Neural crest cell (in vitro differentiated cells): Measurements from ENCODE around the gene CCDC3. TPM values are rescaled to one million over a fixed set of nuclear protein-coding genes. Genes with fewer than 3 reads are reported as not detected.

Experiments
- DNase-seq: peaks from one replicate; pipeline ENCODE4 v3.0.0; 2021; ENCODE audit warnings: low read depth, mixed read lengths, low spot score
- H3K27ac Mint-ChIP-seq: one replicate; pipeline ENCODE4 v1.8.0; 2021; ENCODE audit warnings: mild to moderate bottlenecking, mixed read lengths; ENCODE audit not compliant: unreplicated experiment
- H3K27me3 Mint-ChIP-seq: 2 replicates; pipeline ENCODE4 v1.8.0; 2021; ENCODE audit warnings: low read depth, mild to moderate bottlenecking, mixed read lengths
- H3K36me3 Mint-ChIP-seq: 2 replicates; pipeline ENCODE4 v1.8.0; 2021; ENCODE audit warnings: low read depth, mild to moderate bottlenecking, mixed read lengths
- H3K4me1 Mint-ChIP-seq: 2 replicates; pipeline ENCODE4 v1.8.0; 2021; ENCODE audit warnings: mixed read lengths
- H3K4me3 Mint-ChIP-seq: one replicate; pipeline ENCODE4 v1.8.0; 2021; ENCODE audit warnings: mild to moderate bottlenecking, mixed read lengths
- H3K9me3 Mint-ChIP-seq: 2 replicates; pipeline ENCODE4 v1.8.0; 2021; ENCODE audit warnings: mixed read lengths
- total RNA-seq: library from RNA; stranded (reverse); gene quantifications from 2 replicates; pipeline ENCODE4 v1.2.1, GENCODE V29; 2021
- TF ChIP-seq, protein P1 (sequence below): fragments of 200-600 bp; sonication (generic); conservative IDR thresholded peaks from 2 replicates; pipeline ENCODE4 v1.5.0; 2021; ENCODE audit warnings: antibody characterized with exemption, mild to moderate bottlenecking

CCDC3 gene
- total RNA-seq, 1 donor from 2014 or later, result 6.1 TPM

GRCh38 chr10:12909836-12910185 lies 91.7 kb downstream of the CCDC3 start:
- Mint-ChIP-seq H3K27me3 (peaks cover 3% of the 10 kb centered on the region), H3K36me3 (no peaks in the 10 kb centered on the region)
- TF ChIP-seq, protein P1, sequence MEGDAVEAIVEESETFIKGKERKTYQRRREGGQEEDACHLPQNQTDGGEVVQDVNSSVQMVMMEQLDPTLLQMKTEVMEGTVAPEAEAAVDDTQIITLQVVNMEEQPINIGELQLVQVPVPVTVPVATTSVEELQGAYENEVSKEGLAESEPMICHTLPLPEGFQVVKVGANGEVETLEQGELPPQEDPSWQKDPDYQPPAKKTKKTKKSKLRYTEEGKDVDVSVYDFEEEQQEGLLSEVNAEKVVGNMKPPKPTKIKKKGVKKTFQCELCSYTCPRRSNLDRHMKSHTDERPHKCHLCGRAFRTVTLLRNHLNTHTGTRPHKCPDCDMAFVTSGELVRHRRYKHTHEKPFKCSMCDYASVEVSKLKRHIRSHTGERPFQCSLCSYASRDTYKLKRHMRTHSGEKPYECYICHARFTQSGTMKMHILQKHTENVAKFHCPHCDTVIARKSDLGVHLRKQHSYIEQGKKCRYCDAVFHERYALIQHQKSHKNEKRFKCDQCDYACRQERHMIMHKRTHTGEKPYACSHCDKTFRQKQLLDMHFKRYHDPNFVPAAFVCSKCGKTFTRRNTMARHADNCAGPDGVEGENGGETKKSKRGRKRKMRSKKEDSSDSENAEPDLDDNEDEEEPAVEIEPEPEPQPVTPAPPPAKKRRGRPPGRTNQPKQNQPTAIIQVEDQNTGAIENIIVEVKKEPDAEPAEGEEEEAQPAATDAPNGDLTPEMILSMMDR, result no peak

DNA sequence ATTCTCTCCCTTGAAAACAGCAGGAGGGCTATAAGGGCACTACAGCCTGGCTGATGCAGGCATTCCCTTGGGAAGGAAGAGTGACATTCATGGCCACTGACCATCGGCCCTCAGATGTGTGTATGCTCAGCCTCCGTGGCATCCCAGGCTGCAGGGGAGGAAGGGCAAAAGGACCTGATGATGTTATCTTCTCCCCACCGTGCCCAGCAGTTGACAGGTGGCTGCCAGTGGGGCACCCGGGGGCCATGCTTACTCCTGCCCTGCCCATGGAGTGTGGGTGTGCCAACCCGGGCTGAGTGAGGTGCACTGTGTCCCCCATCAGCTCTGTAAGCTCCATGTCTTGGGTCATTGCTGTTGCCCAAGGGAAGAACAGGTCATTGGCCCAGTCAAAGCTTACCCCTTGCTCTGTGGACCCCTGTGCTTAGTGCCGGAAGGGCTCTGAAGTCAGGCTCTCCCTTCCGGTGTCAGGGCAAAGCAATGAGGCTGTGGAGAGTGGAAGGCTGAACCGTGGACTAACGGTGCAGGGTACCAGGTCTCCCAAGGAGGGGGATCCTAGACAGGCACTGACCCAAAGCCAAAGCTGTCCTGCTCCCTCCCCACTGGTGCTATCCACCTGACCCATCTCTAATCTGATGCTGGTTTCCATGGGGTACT lies 92.2 kb downstream of the CCDC3 start:
- Mint-ChIP-seq H3K27me3 (peaks cover 2% of the 10 kb centered on the region), H3K4me3 (no peak overlapping the region), H3K4me1 (no peaks in the 10 kb centered on the region), H3K9me3 (peaks cover 11% of the 10 kb centered on the region), H3K36me3 (no peaks in the 10 kb centered on the region), H3K27ac (no peak overlapping the region)
- DNase-seq, result no peak
- TF ChIP-seq, protein P1, result no peak

More at GRCh38 chr10:12909836-12910185, 91.7 kb downstream of the CCDC3 start:
- H3K4me3 Mint-ChIP-seq, result no peak overlapping the region
- H3K9me3 Mint-ChIP-seq, result peaks cover 11% of the 10 kb centered on the region
- H3K27ac Mint-ChIP-seq, result no peak overlapping the region
- H3K4me1 Mint-ChIP-seq, result no peaks in the 10 kb centered on the region
- no peak for DNase-seq

GRCh38 chr10:12908773-12909172 lies 92.7 kb downstream of the CCDC3 start:
- Mint-ChIP-seq H3K9me3 (peaks cover 11% of the 10 kb centered on the region), H3K27ac (no peak overlapping the region), H3K36me3 (no peaks in the 10 kb centered on the region), H3K4me3 (no peak overlapping the region), H3K27me3 (no peaks in the 10 kb centered on the region), H3K4me1 (no peaks in the 10 kb centered on the region)
- no peak for DNase-seq
- TF ChIP-seq, protein P1, result no peak

GRCh38 chr10:12907656-12908055 lies 93.9 kb downstream of the CCDC3 start:
- Mint-ChIP-seq H3K36me3 (no peaks in the 10 kb centered on the region), H3K27me3 (no peaks in the 10 kb centered on the region), H3K4me3 (no peak overlapping the region), H3K4me1 (no peaks in the 10 kb centered on the region), H3K27ac (no peak overlapping the region), H3K9me3 (peaks cover 8% of the 10 kb centered on the region)
- no peak for DNase-seq
- TF ChIP-seq, protein P1, result no peak

DNA sequence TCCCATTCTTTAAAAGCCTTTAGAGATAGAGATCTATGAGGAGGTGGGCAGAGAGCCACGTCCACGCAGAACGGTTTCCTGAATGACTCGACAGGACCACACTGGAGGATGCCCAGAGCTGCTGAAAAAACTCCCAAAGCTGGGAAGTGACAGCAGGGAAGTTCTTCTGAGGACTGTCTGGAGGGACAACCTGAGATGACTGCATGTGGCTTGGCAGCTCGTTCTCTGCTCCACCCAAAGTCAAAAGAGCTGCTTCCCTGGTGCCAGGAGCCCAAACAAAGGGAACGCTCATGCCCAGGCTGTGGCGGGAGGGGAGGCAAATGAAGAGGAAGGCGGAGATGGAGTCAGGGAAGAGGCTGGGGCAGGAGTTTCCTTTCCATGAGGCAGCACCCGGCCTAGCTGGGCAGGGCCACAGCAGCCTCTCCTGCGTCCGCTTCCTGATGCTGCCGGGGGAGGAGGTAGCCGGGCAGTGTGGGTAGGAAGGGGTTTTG lies 95.4 kb downstream of the CCDC3 start:
- Mint-ChIP-seq H3K4me1 (no peaks in the 10 kb centered on the region), H3K27me3 (no peaks in the 10 kb centered on the region), H3K4me3 (no peak overlapping the region), H3K36me3 (no peaks in the 10 kb centered on the region), H3K27ac (no peak overlapping the region), H3K9me3 (no peaks in the 10 kb centered on the region)
- no peak for DNase-seq
- TF ChIP-seq, protein P1, result no peak
